HG03060 (cell line): Measurements from ENCODE around the gene LUZP2.

ENCODE experiments used
- ATAC-seq: cut with Tn5 transposase; IDR thresholded peaks from one replicate; pipeline ENCODE4 v1.9.1; 2021; ENCODE audit warnings: low read depth, moderate number of reproducible peaks; ENCODE audit not compliant: unreplicated experiment

LUZP2 gene

GRCh38 chr11:24704716-24705115 lies 207.9 kb downstream of the LUZP2 start:
- no peak for ATAC-seq

GRCh38 chr11:24705474-24705873 lies 208.6 kb downstream of the LUZP2 start:
- no peak for ATAC-seq

- no peak for ATAC-seq
These were observed 211.8 kb downstream of the LUZP2 start for GRCh38 chr11:24708616-24709015.

- no peak for ATAC-seq
These were observed 213.2 kb downstream of the LUZP2 start for GRCh38 chr11:24709928-24710565.

GRCh38 chr11:24714601-24715000 lies 217.7 kb downstream of the LUZP2 start:
- ATAC-seq = no peak

- ATAC-seq = no peak
These were observed 219.6 kb downstream of the LUZP2 start for GRCh38 chr11:24716403-24716802.

- ATAC-seq = no peak
These were observed 226.4 kb downstream of the LUZP2 start for GRCh38 chr11:24723231-24723630.

GRCh38 chr11:24731554-24731953 lies 234.7 kb downstream of the LUZP2 start:
- ATAC-seq = no peak

- ATAC-seq = no peak
These were observed 237.9 kb downstream of the LUZP2 start for GRCh38 chr11:24734742-24735237.

GRCh38 chr11:24738972-24739371 lies 242.1 kb downstream of the LUZP2 start:
- ATAC-seq = no peak

- no peak for ATAC-seq
These were observed 242.8 kb downstream of the LUZP2 start for GRCh38 chr11:24739637-24740036.

GRCh38 chr11:24747275-24748251 lies 250.7 kb downstream of the LUZP2 start:
- ATAC-seq = no peak

GRCh38 chr11:24748261-24748660 lies 251.4 kb downstream of the LUZP2 start:
- ATAC-seq = no peak

GRCh38 chr11:24754406-24754805 lies 257.6 kb downstream of the LUZP2 start:
- ATAC-seq = no peak

GRCh38 chr11:24755260-24755839 lies 258.5 kb downstream of the LUZP2 start:
- ATAC-seq = no peak

GRCh38 chr11:24759742-24760141 lies 262.9 kb downstream of the LUZP2 start:
- ATAC-seq = no peak

- no peak for ATAC-seq
These were observed 263.8 kb downstream of the LUZP2 start for GRCh38 chr11:24760681-24761080.

GRCh38 chr11:24762076-24762475 lies 265.2 kb downstream of the LUZP2 start:
- ATAC-seq = no peak

GRCh38 chr11:24767411-24767810 lies 270.6 kb downstream of the LUZP2 start:
- ATAC-seq = no peak

GRCh38 chr11:24773322-24773721 lies 276.5 kb downstream of the LUZP2 start:
- ATAC-seq = no peak

GRCh38 chr11:24779791-24780190 lies 282.9 kb downstream of the LUZP2 start:
- no peak for ATAC-seq
